ENCODE data around the gene SLA2.
A peak's percentile ranks its signal among the peaks of the same experiment; 100 is the strongest.

SLA2 gene

DNA sequence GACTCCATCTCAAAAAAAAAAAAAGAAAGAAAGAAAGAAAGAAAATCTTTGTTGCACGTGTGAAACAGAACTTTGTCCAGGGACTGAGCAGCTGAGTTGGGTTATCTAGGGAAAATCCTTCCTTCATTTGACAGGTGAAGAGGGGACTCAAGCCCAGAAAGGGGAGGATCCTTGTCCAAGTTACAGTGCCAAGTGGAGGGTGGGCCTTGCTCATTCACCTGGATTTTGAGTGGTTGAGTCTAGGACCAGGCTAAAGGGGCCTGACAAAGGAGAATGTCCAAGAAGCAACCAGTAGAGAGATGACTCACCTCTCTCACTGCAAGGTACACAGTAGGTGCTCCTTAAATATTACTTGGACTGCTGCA lies 69.9 kb downstream of the SLA2 start:
- H3K4me3 ChIP-seq (replicated peaks; ENCODE audit: low read depth, low read length): no peak overlapping the region
- peaks cover 13% of the 10 kb centered on the region for H3K36me3 ChIP-seq (ENCODE audit: control insufficient read depth, insufficient read depth, low read length)

DNA sequence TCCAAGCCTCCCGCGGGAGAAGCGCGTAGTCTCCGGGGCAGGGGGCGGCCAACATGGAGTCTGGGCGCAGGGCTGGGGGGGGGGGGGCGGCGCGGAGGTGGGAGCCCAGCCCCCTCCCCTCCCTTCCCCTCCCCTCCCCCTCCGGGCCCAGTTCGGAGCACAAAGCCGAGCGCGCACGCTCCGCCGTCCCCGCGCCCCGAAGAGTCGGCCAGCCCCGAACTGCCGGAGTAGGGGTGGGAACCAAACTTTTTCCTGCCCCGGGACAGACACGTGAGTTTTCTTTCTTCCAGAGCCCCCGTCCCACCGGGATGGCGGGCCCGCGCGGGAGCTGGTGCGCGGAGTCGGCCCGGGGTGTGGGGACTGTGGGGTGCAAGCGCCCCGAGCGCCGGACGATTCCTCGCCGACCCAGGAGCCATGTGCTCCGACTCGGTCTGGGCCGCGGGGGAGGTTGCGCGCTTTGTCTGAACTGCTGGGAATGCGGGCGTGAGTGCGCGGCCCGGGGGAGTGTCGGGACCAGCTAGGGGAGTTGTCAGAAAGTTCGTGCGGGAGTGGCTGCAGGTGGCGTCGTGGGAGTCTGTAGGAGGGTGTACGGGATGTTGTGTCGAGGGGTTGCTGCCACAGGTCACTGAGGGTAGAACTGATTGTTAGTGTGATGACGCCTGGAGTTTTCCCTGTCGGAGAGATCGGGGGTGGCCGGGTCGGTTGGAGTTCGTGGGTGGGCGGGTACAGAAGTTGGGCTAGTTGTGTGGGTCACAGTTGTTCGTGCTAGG lies 71.4 kb downstream of the SLA2 start:
- TF ChIP-seq, protein P1, sequence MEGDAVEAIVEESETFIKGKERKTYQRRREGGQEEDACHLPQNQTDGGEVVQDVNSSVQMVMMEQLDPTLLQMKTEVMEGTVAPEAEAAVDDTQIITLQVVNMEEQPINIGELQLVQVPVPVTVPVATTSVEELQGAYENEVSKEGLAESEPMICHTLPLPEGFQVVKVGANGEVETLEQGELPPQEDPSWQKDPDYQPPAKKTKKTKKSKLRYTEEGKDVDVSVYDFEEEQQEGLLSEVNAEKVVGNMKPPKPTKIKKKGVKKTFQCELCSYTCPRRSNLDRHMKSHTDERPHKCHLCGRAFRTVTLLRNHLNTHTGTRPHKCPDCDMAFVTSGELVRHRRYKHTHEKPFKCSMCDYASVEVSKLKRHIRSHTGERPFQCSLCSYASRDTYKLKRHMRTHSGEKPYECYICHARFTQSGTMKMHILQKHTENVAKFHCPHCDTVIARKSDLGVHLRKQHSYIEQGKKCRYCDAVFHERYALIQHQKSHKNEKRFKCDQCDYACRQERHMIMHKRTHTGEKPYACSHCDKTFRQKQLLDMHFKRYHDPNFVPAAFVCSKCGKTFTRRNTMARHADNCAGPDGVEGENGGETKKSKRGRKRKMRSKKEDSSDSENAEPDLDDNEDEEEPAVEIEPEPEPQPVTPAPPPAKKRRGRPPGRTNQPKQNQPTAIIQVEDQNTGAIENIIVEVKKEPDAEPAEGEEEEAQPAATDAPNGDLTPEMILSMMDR (IDR thresholded peaks at IDR 0.05; ENCODE audit: insufficient read depth, low read length, poor library complexity, severe bottlenecking): no peak
- Histone ChIP-seq H3K4me3 (replicated peaks; ENCODE audit: low read depth, low read length) (peak overlapping the region; percentile 93), H3K27me3 (replicated peaks; ENCODE audit: control insufficient read depth, insufficient read depth, low read length) (no peaks in the 10 kb centered on the region), H3K36me3 (ENCODE audit: control insufficient read depth, insufficient read depth, low read length) (peaks cover 7% of the 10 kb centered on the region)
- DNase-seq (ENCODE audit: extremely low read depth, insufficient read length): peak; percentile 61

More for the DNA sequence above, 69.9 kb downstream of the SLA2 start:
- no peaks in the 10 kb centered on the region for H3K27me3 ChIP-seq (replicated peaks; ENCODE audit: control insufficient read depth, insufficient read depth, low read length)
- TF ChIP-seq, protein P1 (IDR thresholded peaks at IDR 0.05; ENCODE audit: insufficient read depth, low read length, poor library complexity, severe bottlenecking): no peak
- DNase-seq (ENCODE audit: extremely low read depth, insufficient read length): no peak

DNA sequence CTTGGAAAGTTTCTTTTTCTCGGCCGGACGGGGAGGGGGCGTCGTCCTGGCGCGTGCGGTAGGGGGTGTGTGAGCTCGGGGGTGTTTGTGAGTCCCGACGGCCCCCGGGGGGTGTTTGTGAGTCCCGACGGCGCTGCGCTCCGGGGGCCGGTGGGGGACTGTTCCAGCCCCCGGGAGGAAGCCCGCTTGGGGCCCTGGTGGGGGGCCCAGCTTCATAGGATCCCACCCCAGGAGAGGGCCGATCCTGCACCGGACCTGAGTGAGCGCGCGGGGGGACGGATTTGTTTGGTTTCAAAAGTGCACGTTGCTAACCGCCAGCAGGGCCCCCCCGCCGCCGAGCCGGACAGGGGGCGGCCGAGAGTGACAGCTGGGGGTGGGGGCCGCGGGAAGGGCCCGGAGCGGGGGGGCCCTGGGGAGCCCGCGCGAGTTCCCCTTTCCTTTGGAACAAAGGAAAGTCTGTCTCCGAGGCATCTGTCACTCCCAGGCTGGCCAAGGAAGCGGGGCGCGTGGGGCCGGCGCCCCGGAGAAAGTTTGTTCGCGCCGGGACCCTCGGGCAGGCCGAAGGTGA lies 72.1 kb downstream of the SLA2 start:
- peak overlapping the region; percentile 93 for H3K4me3 ChIP-seq (replicated peaks; ENCODE audit: low read depth, low read length)
- peak; percentile 55 for DNase-seq (ENCODE audit: extremely low read depth, insufficient read length)
- H3K27me3 ChIP-seq (replicated peaks; ENCODE audit: control insufficient read depth, insufficient read depth, low read length): no peaks in the 10 kb centered on the region
- TF ChIP-seq, protein P1 (IDR thresholded peaks at IDR 0.05; ENCODE audit: insufficient read depth, low read length, poor library complexity, severe bottlenecking): no peak
- H3K36me3 ChIP-seq (ENCODE audit: control insufficient read depth, insufficient read depth, low read length): peaks cover 4% of the 10 kb centered on the region

DNA sequence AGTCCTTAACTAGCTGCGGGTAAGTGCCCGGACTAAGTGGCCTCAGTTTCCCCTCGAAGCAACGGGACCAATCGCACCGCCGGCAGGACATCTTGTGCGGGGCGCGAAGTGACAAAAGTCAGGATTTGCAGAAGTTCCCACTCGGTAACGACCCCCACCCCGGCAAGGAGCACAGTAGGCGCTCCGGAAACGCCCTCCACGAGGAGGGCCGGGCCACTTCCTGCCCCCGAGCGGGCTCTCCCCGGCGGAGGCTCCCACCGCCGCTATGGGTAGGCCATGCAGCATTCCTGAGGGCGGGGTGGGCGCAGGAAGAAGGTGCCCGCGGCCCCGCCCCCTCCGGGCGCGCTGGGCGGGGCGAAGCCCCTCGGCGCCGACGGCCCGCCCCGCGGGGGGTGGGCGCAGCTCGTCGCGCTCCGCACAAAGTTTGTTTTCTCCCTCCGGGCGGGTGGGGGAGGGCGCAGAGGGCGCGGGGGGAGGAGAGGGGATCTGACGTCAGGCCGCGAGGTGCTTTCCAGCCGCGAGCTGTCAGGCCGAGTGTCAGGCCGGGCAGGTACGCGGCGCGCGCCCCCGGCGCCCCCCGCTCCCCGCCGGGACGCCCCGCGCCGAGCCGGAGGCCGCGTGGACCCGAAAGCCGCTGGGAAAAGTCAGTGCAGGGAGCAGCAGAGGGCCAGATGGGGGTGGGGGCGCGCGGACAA lies 72.7 kb downstream of the SLA2 start, which contains the start of gene TGIF2:
Gene TGIF2, plus strand, starts transcription at position 495 of the 695 bp plus-strand sequence. CDS start 5,178 bp downstream, outside the sequence.
- peak within 1 kb of the TSS; percentile 93 for H3K4me3 ChIP-seq (replicated peaks; ENCODE audit: low read depth, low read length)
- TF ChIP-seq, protein P1 (IDR thresholded peaks at IDR 0.05; ENCODE audit: insufficient read depth, low read length, poor library complexity, severe bottlenecking): no peak
- peak; percentile 92 for DNase-seq (ENCODE audit: extremely low read depth, insufficient read length)
- no peaks in the 10 kb centered on the region; the same call in 1 of the 2 replicates for H3K36me3 ChIP-seq (ENCODE audit: control insufficient read depth, insufficient read depth, low read length)
- no peaks in the 10 kb centered on the region for H3K27me3 ChIP-seq (replicated peaks; ENCODE audit: control insufficient read depth, insufficient read depth, low read length)

DNA sequence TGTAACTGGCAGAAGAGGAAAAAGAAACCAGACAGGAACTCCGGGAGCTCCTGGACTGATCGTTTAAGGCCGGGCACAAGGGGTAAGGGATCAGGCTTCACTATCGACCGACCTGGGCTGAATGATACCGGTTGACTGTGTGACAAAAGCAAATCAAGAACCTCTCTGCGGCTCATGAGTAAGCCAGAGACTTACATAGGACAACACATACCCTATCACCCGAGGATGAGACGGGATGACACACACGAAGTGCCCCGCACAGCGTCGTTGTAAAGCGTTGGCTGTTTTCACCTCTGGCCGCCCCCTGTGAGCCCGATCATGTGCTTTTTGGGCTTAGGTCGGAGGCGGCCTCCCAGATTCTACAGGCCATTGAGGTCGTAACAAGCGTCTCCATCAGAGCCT lies 73.3 kb downstream of the SLA2 start:
- TF ChIP-seq, protein P1 (IDR thresholded peaks at IDR 0.05; ENCODE audit: insufficient read depth, low read length, poor library complexity, severe bottlenecking): no peak
- no peak for DNase-seq (ENCODE audit: extremely low read depth, insufficient read length)
- Histone ChIP-seq H3K4me3 (replicated peaks; ENCODE audit: low read depth, low read length) (peak overlapping the region; percentile 93), H3K36me3 (ENCODE audit: control insufficient read depth, insufficient read depth, low read length) (no peaks in the 10 kb centered on the region; the same call in 1 of the 2 replicates), H3K27me3 (replicated peaks; ENCODE audit: control insufficient read depth, insufficient read depth, low read length) (no peaks in the 10 kb centered on the region)

All from GM06990 (cell line).